Pulmonary artery endothelial cell (primary cell): ENCODE data around the gene THBS3. TPM values are rescaled to one million over a fixed set of nuclear protein-coding genes. Genes with fewer than 3 reads are reported as not detected.
"Not testable (repeated sequence)": the region's sequence is repeated elsewhere in the genome, so short reads cannot be mapped to it uniquely, and the experiment has no call there.

Experiments
- DNase-seq: peaks from one replicate; pipeline ENCODE4 v3.0.0-alpha.2; 2011; ENCODE audit warnings: low read depth, low spot score
- total RNA-seq: library from RNA; depleted of rRNA; stranded (reverse); fragments of >200 nt; gene quantifications from 2 replicates; pipeline ENCODE4 v1.2.3, GENCODE V29; 2014

THBS3 gene
- total RNA-seq, 1 donor from 2014 or later = 17.1 TPM

DNA sequence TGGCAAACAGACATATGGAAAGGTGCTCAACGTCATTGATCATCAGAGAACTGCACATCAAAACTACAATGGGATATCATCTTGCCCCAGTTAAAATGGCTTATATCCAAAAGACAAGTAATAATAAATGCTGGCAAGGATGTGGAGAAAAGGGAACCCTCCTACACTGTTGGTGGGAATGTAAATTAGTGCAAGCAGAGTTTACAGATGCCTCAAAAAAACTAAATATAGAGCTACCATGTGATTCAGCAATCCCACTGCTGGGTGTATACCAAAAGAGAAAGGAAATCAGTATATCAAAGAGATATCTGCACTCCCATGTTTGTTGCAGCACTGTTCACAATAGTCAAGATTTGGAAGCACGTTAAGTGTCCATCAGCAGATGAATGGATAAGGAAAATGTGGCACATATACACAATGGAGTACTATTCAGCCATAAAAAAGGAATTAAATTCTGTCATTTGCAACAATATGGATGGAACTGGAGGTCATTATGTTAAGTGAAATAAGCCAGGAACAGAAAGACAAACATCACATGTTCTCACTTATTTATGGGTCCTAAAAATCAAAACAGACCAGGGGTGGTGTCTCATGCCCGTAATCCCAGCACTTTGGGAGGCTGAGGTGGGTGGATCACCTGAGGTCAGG lies 51.6 kb downstream of the THBS3 start:
- DNase-seq = not testable (repeated sequence)

Other genes with a start within 250 kb of the THBS3 start
- 6.3 and 7.2 TPM in 2 replicates for gene PYGO2, start 246.1 kb downstream of the THBS3 start, total RNA-seq
- 186 and 321 TPM in 2 replicates for gene SHC1, start 237.2 kb downstream of the THBS3 start, total RNA-seq
- 78.0 and 143 TPM in 2 replicates for gene CKS1B, start 233.2 kb downstream of the THBS3 start, total RNA-seq
- gene FLAD1, start 224.6 kb downstream of the THBS3 start, total RNA-seq = 29.5 TPM in 2 replicates
- 0.56 and 0.66 TPM in 2 replicates for gene LENEP, start 214.3 kb downstream of the THBS3 start, total RNA-seq
- gene ZBTB7B, start 205.1 kb downstream of the THBS3 start, total RNA-seq = 11.5 and 22.2 TPM in 2 replicates
- gene DCST2, start 174.1 kb downstream of the THBS3 start, total RNA-seq = 0.07 TPM in 1 of 2 replicates, not detected in the other
- not detected in 2 replicates for gene DCST1, start 174.1 kb downstream of the THBS3 start, total RNA-seq
- gene ADAM15, start 156.6 kb downstream of the THBS3 start, total RNA-seq = 265 and 328 TPM in 2 replicates
- 6.5 and 10.9 TPM in 2 replicates for gene EFNA4, start 144.2 kb downstream of the THBS3 start, total RNA-seq
- gene EFNA3, start 129.1 kb downstream of the THBS3 start, total RNA-seq = 1.2 and 1.9 TPM in 2 replicates
- 53.3 and 57.0 TPM in 2 replicates for gene EFNA1, start 80.0 kb downstream of the THBS3 start, total RNA-seq
- gene SLC50A1, start 72.0 kb downstream of the THBS3 start, total RNA-seq = 24.1 and 40.8 TPM in 2 replicates
- 29.2 and 31.1 TPM in 2 replicates for gene DPM3, start 67.4 kb downstream of the THBS3 start, total RNA-seq
- 117 and 121 TPM in 2 replicates for gene KRTCAP2, start 34.6 kb downstream of the THBS3 start, total RNA-seq
- 4.1 and 4.9 TPM in 2 replicates for gene TRIM46, start 34.0 kb downstream of the THBS3 start, total RNA-seq
- 45.1 and 54.2 TPM in 2 replicates for gene MTX1, start 798 bp upstream of the THBS3 start, total RNA-seq
- gene ENTREP3, start 47.6 kb upstream of the THBS3 start, total RNA-seq = 4.9 and 6.5 TPM in 2 replicates
- 32.3 and 45.2 TPM in 2 replicates for gene SCAMP3, start 54.5 kb upstream of the THBS3 start, total RNA-seq
- 19.8 and 28.7 TPM in 2 replicates for gene CLK2, start 65.6 kb upstream of the THBS3 start, total RNA-seq
- 0.40 and 0.53 TPM in 2 replicates for gene HCN3, start 69.6 kb upstream of the THBS3 start, total RNA-seq
- gene PKLR, start 93.5 kb upstream of the THBS3 start, total RNA-seq = not detected in 2 replicates
- 425 and 494 TPM in 2 replicates for gene FDPS, start 101.0 kb upstream of the THBS3 start, total RNA-seq
- 10.8 and 21.2 TPM in 2 replicates for gene RUSC1, start 113.0 kb upstream of the THBS3 start, total RNA-seq